GM12872 (cell line): ENCODE results near the gene GBX2.

ENCODE experiments used
- CTCF ChIP-seq: IDR thresholded peaks from 3 replicates; pipeline ENCODE4 v1.5.1; 2011; ENCODE audit warnings: low read depth, mild to moderate bottlenecking, low read length, moderate library complexity; ENCODE audit not compliant: insufficient read depth

Gene GBX2

DNA sequence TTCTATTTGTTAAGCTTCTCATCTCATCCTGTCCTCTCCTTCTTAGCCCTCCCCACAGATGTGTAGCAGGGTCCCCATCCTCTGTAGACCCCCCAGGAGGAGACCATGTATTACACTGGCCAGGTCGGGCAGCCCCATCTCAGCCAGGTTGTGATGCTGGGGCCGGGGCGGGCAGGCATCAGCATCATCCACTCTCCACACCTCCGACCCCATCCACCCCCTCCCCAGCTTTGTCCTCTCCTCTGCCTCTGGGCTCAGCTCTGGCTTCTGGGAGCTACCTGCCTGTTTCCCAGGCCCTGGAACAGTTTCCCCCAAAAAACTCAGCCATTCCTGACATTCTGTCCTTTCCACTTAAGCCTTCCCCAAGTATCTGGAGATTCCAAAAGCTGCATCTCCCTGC, 49.2 kb downstream of the GBX2 start:
- no peak for TF ChIP-seq CTCF

GRCh38 chr2:236117861-236118269, 50.3 kb downstream of the GBX2 start:
- no peak for TF ChIP-seq CTCF

DNA sequence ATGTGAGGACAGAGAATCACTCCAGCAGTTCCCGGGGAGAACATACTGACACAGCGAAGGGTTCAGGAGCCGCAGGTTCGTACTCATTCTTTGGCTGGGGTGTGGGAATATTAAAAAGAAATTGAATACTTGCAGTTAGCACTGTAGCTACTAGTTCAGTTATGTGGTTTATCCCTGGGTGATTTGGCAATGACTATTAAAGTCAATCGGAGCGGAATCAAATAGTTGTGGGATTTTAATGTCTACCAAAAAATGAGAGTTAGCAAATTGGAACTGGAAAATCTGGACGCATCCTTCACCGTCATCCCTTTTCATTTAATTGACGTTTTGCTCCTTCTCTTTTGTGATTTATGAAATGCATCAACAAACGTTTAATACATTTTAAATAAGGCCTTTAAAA, 50.8 kb downstream of the GBX2 start:
- TF ChIP-seq CTCF = no peak
